ENCODE measurements around the gene PSIP1.
A peak's percentile ranks its signal among the peaks of the same experiment; 100 is the strongest.
"Not testable (repeated sequence)": the region's sequence is repeated elsewhere in the genome, so short reads cannot be mapped to it uniquely, and the experiment has no call there.

The PSIP1 gene

DNA sequence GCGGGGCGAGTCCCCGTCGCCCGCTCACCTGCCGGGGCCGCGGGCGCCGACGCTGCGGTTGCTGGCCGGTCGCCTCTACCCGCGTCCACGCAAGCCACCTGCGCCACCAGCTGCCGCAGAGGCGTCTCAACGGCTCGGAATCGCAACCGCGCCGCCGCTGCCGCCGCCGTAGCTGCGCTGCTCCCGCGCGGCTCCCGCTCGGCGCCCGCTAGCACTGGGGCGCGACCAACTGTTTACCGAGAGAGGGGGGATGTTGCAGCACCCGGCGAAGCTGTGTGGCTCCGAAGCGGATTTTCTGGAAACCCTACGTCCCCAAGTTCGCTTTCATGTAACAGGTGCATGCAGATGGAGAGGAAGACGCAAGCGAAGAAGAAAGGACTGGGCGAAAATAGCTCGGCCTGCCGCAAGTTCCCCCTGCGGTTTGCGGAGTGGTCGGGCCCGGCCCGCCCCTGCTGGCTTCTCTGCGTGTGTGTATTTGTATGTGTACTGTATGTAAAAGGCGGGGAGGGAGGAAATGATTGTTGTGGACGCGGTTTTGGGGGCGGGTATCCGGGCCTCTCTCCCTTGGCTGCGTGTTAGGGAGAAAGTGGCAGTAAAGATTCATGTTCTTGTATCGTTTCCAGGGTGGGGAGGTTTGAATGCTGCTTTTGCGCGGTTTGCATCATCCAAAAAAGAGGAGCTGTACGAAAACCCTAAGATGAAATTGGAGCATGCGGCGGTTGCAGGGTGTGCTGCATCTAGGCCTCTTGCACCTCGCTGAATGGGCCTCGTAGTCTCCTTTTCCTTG lies at the start of gene PSIP1:
Gene PSIP1 (minus strand): TSS at position 182 of the 787 bp plus-strand sequence. CDS start 782 bp downstream, outside the sequence.
- DNase-seq = peak; percentile 64

GRCh38 chr9:15553528-15553898 lies 42.7 kb upstream of the PSIP1 start:
- no peak for DNase-seq

DNA sequence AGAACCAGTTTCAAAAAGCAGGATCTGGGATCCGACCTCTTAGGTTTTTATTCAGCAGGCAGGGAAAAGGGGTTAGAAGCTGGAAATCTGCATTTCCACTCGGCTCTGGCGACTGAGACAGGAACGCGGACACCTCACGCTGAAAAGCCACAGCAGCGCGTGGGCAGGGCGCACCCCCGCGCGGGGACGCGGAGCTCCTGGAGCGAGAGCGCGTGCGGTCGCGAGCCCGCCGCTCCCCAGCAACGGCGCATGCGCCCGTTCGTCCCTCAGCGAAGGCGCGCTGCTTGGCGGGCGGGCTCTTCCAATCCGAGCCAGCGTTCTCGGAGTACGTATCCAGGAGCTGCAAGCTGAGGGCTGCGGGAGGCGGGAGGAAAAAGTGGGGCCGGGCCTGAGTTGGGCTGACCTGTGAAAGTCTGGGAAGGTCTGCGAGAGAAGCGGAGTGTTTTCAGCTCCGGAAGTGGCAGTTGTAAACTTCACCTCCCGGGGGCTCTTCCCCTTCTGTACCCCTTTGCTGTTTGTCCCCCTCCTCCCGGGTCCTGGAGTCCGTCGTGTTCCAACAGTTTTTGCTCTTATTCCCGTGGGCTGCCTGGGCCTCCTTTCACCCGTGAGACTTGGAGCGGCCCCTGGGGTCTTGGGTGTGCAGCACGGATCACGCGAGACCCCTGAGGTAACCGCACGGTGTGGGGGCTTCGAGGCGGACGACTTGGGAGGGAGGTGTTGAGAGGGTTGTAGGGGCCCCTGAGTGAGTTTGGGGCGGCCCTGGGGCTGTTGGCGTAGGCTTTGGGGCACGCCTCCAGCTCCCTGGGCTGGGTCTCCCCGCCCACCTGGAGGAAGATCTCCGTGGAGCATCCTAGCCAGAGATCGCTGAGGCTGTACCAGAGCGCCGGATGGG lies 42.1 kb upstream of the PSIP1 start, which contains the start of gene CCDC171:
Gene CCDC171 (plus strand): TSS at position 408 of the 892 bp plus-strand sequence. CDS start 11,046 bp downstream, outside the sequence.
- peak; percentile 93 for DNase-seq

- no peak for DNase-seq
Measured at GRCh38 chr9:15549611-15550010, 38.8 kb upstream of the PSIP1 start.

GRCh38 chr9:15543047-15543813 lies 32.5 kb upstream of the PSIP1 start:
- no peak for DNase-seq

GRCh38 chr9:15542624-15543023 lies 31.9 kb upstream of the PSIP1 start:
- no peak for DNase-seq

- DNase-seq = no peak
Measured at GRCh38 chr9:15541872-15542271, 31.1 kb upstream of the PSIP1 start.

- DNase-seq = no peak
Measured at GRCh38 chr9:15531380-15531779, 20.6 kb upstream of the PSIP1 start.

GRCh38 chr9:15529566-15530324 lies 19.0 kb upstream of the PSIP1 start:
- DNase-seq = no peak

DNA sequence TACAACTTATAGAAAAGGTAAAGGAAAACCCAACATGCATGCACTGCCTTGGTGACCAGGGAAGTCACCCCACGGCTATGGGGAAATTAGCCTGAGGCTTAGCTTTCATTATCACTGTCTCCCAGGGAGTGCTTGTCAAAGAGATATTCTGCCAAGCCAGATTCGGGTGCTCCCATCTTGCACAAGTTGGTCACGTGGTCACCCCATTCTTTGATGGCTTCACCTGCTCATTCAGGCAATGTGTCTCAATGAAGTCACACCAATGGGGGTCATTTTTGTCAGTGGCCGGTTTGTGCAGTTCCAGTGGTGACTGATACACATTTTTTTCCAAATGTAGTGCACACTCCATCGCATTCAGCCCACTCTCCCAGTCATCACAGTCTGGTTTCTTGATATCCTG lies 16.3 kb upstream of the PSIP1 start:
- not testable (repeated sequence) for DNase-seq

GRCh38 chr9:15525958-15526357 lies 15.2 kb upstream of the PSIP1 start:
- DNase-seq = no peak

GRCh38 chr9:15524845-15525455 lies 14.2 kb upstream of the PSIP1 start:
- no peak for DNase-seq

DNA sequence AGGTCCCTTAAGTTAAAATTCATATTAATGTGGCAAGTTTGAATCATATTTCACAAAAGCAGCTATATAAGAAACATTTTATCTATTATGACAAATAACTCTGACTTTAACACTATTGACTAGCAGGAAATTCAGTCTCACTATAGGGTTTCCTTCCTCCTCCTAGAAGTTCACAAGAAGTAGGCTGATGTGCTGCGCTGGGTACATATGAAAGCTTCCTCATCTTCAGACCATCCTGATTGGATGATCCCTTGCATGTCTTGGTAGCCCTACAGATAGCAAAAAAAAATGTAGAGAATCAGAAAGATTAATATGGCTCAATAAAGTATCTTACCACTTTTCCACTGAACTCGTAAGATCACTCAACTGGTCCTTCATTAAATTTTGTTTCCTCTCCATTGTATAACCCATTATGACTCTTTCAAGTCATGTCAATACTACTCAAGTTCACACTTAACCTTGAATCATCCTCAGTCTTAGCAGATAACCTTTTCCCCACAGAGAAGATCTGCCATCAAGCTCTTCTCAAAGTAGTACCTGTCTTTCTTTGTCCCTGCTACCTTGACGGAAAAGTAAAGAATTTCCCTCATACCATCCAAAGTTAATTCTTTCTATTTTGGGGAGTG lies 11.5 kb upstream of the PSIP1 start:
- no peak for DNase-seq

- DNase-seq = no peak
Measured at GRCh38 chr9:15521254-15521653, 10.5 kb upstream of the PSIP1 start.

- no peak for DNase-seq
Measured at GRCh38 chr9:15519831-15520230, 9.1 kb upstream of the PSIP1 start.

- DNase-seq = no peak
Measured at GRCh38 chr9:15513335-15513734, 2.6 kb upstream of the PSIP1 start.

DNA sequence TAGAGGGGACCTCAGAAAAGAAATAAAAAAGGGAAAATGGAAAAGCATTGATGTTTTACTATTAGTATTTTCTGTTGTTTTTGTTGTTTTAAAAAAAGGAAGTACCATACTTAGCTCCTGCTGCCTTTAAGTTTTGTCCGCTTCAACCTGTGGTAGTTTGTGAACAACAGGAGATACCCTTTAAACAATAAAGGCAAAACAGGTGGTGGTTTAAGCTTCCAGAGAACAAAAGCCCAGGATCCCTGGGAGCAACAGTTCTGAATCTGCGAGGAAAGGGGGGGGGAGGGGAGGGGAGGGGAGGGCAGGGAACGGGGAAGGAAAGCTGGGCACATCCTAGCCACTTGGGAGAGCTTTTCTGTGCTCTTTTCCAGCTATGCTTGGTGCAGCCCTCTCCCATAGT lies 2.1 kb upstream of the PSIP1 start:
- no peak for DNase-seq

DNA sequence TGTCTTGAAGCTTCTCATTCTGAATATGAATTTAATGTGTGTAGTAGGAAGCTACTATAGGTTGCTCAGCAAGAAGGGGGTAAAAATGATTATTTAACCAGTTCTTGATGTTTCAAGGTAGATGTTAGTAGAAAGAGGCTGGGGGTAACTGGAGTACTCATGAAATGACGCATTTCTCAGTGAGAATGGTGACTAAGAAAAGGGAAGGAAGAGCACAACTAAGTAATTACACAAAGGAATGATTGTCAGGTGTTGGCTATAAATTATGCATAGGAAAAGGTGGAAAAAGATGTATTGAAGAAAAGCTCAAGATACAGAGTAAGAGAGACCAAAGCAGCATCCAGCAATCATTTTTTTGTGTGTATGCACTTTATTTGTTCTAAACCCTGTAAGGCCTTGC lies 1.4 kb upstream of the PSIP1 start:
- no peak for DNase-seq

GRCh38 chr9:15509931-15510788 lies 610 bp downstream of the PSIP1 start:
- no peak for DNase-seq

- DNase-seq = no peak
Measured at GRCh38 chr9:15505921-15506320, 4.8 kb downstream of the PSIP1 start.
